Activated CD8-positive, alpha-beta memory T cell treated with anti-CD3 and anti-CD28 coated beads for 24 hours (primary cell): Measurements from ENCODE around the gene MST1R.
"Not testable (repeated sequence)": the region's sequence is repeated elsewhere in the genome, so short reads cannot be mapped to it uniquely, and the experiment has no call there.

Source experiments
- DNase-seq: peaks from one replicate; pipeline ENCODE4 v3.0.0-alpha.2; 2020

The MST1R gene

GRCh38 chr3:49910409-49911123, 6.9 kb upstream of the MST1R start:
- DNase-seq, result no peak

- no peak for DNase-seq
Observed at GRCh38 chr3:49908373-49909199, 4.9 kb upstream of the MST1R start.

- peak; percentile 72 for DNase-seq
Observed at GRCh38 chr3:49906073-49906743, 2.5 kb upstream of the MST1R start.

- DNase-seq, result not testable (repeated sequence)
Observed at GRCh38 chr3:49904448-49904847, 775 bp upstream of the MST1R start.

- no peak for DNase-seq
Observed at GRCh38 chr3:49902511-49903345, 945 bp downstream of the MST1R start.

- DNase-seq, result no peak
Observed at GRCh38 chr3:49901366-49902339, 2.0 kb downstream of the MST1R start.

- DNase-seq, result no peak
Observed at GRCh38 chr3:49900491-49901153, 3.1 kb downstream of the MST1R start.

- no peak for DNase-seq
Observed at GRCh38 chr3:49899815-49900214, 3.9 kb downstream of the MST1R start.

- no peak for DNase-seq
Observed at GRCh38 chr3:49898991-49899390, 4.7 kb downstream of the MST1R start.

- DNase-seq, result no peak
Observed at GRCh38 chr3:49896345-49896744, 7.3 kb downstream of the MST1R start.

GRCh38 chr3:49895791-49896190, 7.9 kb downstream of the MST1R start:
- no peak for DNase-seq

- DNase-seq, result no peak
Observed at GRCh38 chr3:49889296-49889695, 14.4 kb downstream of the MST1R start.

- no peak for DNase-seq
Observed at GRCh38 chr3:49886922-49887265, 16.8 kb downstream of the MST1R start.

GRCh38 chr3:49883998-49884397, 19.7 kb downstream of the MST1R start:
- DNase-seq, result no peak

GRCh38 chr3:49882166-49882565, 21.5 kb downstream of the MST1R start:
- DNase-seq, result no peak

- no peak for DNase-seq
Observed at GRCh38 chr3:49880581-49881315, 22.9 kb downstream of the MST1R start.

GRCh38 chr3:49879721-49880120, 24.0 kb downstream of the MST1R start:
- DNase-seq, result no peak

GRCh38 chr3:49878686-49879085, 25.0 kb downstream of the MST1R start:
- no peak for DNase-seq

GRCh38 chr3:49877716-49878115, 26.0 kb downstream of the MST1R start:
- no peak for DNase-seq

GRCh38 chr3:49876567-49876966, 27.1 kb downstream of the MST1R start:
- DNase-seq, result no peak
